Calu3 (cell line): Measurements from ENCODE around the gene LYRM9. TPM values are rescaled to one million over a fixed set of nuclear protein-coding genes. Genes with fewer than 3 reads are reported as not detected.
"Not testable (repeated sequence)": the region's sequence is repeated elsewhere in the genome, so short reads cannot be mapped to it uniquely, and the experiment has no call there.

Source experiments
- BruUV-seq: library from RNA; stranded (reverse); fragments of 400-500 nt; replicated peaks from 2 replicates; lab custom pipeline; 2021; lab: Mats Ljungman, UMichigan
- CTCF ChIA-PET: fragments of 300-600 bp; sonication (Branson Sonifier 250); formaldehyde crosslinking; loops from one replicate; lab custom pipeline; 2022; ENCODE audit warnings: antibody characterized with exemption; lab: Charles Lee
- DNase-seq: peaks from one replicate; pipeline ENCODE4 v3.0.0; 2022
- H3K27ac Mint-ChIP-seq: one replicate; pipeline ENCODE4 v1.8.0; 2022; ENCODE audit warnings: mixed read lengths; ENCODE audit not compliant: unreplicated experiment
- H3K27me3 Mint-ChIP-seq: one replicate; pipeline ENCODE4 v1.8.0; 2022; ENCODE audit warnings: mixed read lengths; ENCODE audit not compliant: unreplicated experiment
- H3K36me3 Mint-ChIP-seq: one replicate; pipeline ENCODE4 v1.8.0; 2022; ENCODE audit warnings: mild to moderate bottlenecking, moderate library complexity, mixed read lengths; ENCODE audit not compliant: insufficient read depth, unreplicated experiment
- H3K4me1 Mint-ChIP-seq: one replicate; pipeline ENCODE4 v1.8.0; 2022; ENCODE audit warnings: mild to moderate bottlenecking, low read depth, mixed read lengths; ENCODE audit not compliant: unreplicated experiment
- H3K4me3 Mint-ChIP-seq: one replicate; pipeline ENCODE4 v1.8.0; 2022; ENCODE audit warnings: mild to moderate bottlenecking, low read depth, moderate library complexity, mixed read lengths; ENCODE audit not compliant: unreplicated experiment
- H3K9me3 Mint-ChIP-seq: one replicate; pipeline ENCODE4 v1.8.0; 2022; ENCODE audit warnings: low read depth, mixed read lengths; ENCODE audit not compliant: unreplicated experiment
- CTCF ChIP-seq: fragments of 200-600 bp; IDR thresholded peaks from one replicate; pipeline ENCODE4 v1.8.0; 2022; ENCODE audit warnings: antibody characterized with exemption; ENCODE audit not compliant: unreplicated experiment
- intact Hi-C: fragments of 100-400 bp; cut with micrococcal nuclease; formaldehyde crosslinking; loops from one replicate; pipeline ENCODE4 v1.10.0; 2022; ENCODE audit not compliant: unreplicated experiment
- total RNA-seq: library from RNA; stranded (reverse); gene quantifications from 2 replicates; pipeline ENCODE4 v1.2.3, GENCODE V29; 2022

The LYRM9 gene
- total RNA-seq, 1 experiment from 2014 or later = 1.7 TPM

- intact Hi-C loops = loop anchor here (10.0 kb wide), 4 partner anchors 47 to 413 kb away; no protein-coding TSS in a partner anchor
- H3K27me3 Mint-ChIP-seq = peaks cover 46% of the 10 kb centered on the region
- no peaks in the 10 kb centered on the region for H3K9me3 Mint-ChIP-seq
- peaks cover 18% of the 10 kb centered on the region for H3K36me3 Mint-ChIP-seq
- TF ChIP-seq CTCF = no peak
- no peak overlapping the region for H3K4me3 Mint-ChIP-seq
- BruUV-seq = no TSS peak
- peaks cover 11% of the 10 kb centered on the region for H3K4me1 Mint-ChIP-seq
- CTCF ChIA-PET = interaction anchor here (0.5 kb wide), 1 partner anchor 41 kb away, joined by 4 read pairs; no protein-coding TSS in a partner anchor
- H3K27ac Mint-ChIP-seq = no peak overlapping the region
- no peak for DNase-seq
Measured at GRCh38 chr17:27891841-27892240, 1.3 kb downstream of the LYRM9 start.

GRCh38 chr17:27889711-27890251 is 3.4 kb downstream of the LYRM9 start:
- peaks cover 28% of the 10 kb centered on the region for H3K27me3 Mint-ChIP-seq
- no peak overlapping the region for H3K4me3 Mint-ChIP-seq
- DNase-seq = no peak
- TF ChIP-seq CTCF = no peak
- H3K36me3 Mint-ChIP-seq = peaks cover 18% of the 10 kb centered on the region
- H3K4me1 Mint-ChIP-seq = peaks cover 11% of the 10 kb centered on the region
- CTCF ChIA-PET = no interaction called here
- no peaks in the 10 kb centered on the region for H3K9me3 Mint-ChIP-seq
- no TSS peak for BruUV-seq
- H3K27ac Mint-ChIP-seq = no peak overlapping the region
- intact Hi-C loops = loop anchor here (10.0 kb wide), 4 partner anchors 45 to 415 kb away; no protein-coding TSS in a partner anchor

- BruUV-seq = no TSS peak
- Mint-ChIP-seq H3K4me1 (peaks cover 11% of the 10 kb centered on the region), H3K36me3 (peaks cover 18% of the 10 kb centered on the region), H3K27ac (no peak overlapping the region), H3K9me3 (no peaks in the 10 kb centered on the region), H3K4me3 (no peak overlapping the region), H3K27me3 (peaks cover 28% of the 10 kb centered on the region)
- CTCF ChIA-PET = no interaction called here
- DNase-seq = peak; percentile 17
- intact Hi-C loops = no loop called here
- no peak for TF ChIP-seq CTCF
Measured at GRCh38 chr17:27888945-27889344, 4.2 kb downstream of the LYRM9 start.

- CTCF ChIA-PET = no interaction called here
- no TSS peak for BruUV-seq
- Mint-ChIP-seq H3K4me3 (no peak overlapping the region), H3K4me1 (peaks cover 11% of the 10 kb centered on the region), H3K36me3 (peaks cover 13% of the 10 kb centered on the region), H3K27ac (no peak overlapping the region), H3K27me3 (peaks cover 27% of the 10 kb centered on the region), H3K9me3 (no peaks in the 10 kb centered on the region)
- no peak for TF ChIP-seq CTCF
- intact Hi-C loops = no loop called here
- no peak for DNase-seq
Measured at GRCh38 chr17:27888067-27888466, 5.1 kb downstream of the LYRM9 start.

- intact Hi-C loops, BruUV-seq, H3K36me3 Mint-ChIP-seq, H3K4me3 Mint-ChIP-seq, CTCF ChIA-PET, H3K27ac Mint-ChIP-seq, DNase-seq, H3K9me3 Mint-ChIP-seq: not testable (repeated sequence)
- Mint-ChIP-seq H3K27me3 (peaks cover 25% of the 10 kb centered on the region), H3K4me1 (peaks cover 11% of the 10 kb centered on the region)
Measured at GRCh38 chr17:27886348-27886906, 6.7 kb downstream of the LYRM9 start.
